ENCODE results near the gene RGSL1.
A peak's percentile ranks its signal among the peaks of the same experiment; 100 is the strongest.
"Not testable (repeated sequence)": the region's sequence is repeated elsewhere in the genome, so short reads cannot be mapped to it uniquely, and the experiment has no call there.

Gene RGSL1

DNA sequence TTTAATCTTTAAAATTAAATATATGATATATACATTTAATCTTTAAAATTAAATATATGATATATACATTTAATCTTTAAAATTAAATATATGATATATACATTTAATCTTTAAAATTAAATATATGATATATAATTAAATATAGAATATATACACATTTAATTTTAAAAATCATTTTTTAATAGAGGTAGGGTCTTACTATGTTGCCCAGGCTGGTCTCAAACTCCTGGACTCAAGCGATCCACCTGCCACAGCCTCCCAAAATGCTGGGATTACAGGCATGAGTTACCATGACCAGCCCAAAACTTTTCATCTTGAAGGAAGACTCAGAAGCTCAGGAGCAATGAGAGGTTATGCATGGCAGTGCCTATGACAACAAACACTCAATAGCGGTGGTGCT lies 2.8 kb upstream of the RGSL1 start:
- DNase-seq, result not testable (repeated sequence)

DNA sequence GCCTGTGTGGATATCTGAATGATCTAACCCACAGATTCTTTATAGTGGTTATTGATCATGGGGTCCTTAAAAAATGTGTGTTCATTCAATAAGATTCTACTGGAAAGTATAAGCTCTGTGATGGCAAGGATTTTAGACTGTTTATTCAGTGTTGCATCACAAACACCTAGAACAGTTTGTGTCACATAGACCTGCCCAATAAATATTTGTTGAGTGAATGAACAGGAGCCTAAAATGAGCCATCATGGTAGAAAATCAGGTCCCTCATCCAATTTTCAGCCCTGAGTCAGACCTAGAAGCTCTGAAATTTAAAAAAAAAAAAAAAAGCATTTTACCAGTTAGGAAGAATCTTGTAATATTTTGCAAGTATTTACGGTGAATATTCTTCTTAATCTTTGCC lies 2.3 kb upstream of the RGSL1 start:
- no peak for DNase-seq

DNA sequence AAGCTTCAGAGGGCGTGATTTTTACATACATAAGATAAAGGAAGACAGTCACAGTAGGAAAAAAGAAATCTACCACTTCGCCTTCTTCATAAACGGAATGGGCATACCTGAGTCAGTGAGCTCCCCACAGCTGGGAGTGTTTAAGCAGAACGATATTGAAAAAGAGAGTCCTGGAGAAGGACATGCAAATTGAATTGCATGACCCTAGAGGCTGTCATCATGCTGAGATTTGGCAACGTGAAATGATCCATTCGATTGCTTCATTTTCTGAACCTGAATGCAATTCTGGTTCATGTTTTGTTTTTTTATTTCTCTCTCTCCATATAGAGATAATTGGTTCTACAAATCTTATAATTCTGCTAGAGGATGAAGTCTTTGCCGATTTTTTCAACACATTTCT lies 3.7 kb downstream of the RGSL1 start:
- DNase-seq, result no peak

DNA sequence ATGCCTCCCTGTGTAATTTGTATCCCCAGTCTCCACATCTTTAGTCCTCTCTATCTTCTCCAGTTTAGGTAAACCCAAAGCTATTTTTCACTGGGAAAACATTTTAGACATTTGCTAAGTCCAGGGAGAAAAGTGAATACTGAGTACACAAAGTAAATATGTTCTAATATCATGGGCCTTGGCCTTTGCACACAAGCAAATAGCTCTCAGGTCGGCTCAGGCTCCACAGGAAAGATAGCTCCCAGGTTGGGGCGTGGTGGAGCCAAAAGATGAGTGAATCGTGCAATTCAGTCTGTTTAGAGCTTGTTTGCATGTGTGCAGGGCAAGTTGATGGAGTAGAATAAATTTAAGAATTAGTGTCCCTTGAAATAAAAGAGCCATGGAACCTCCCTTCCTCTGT lies 7.9 kb downstream of the RGSL1 start:
- no peak for DNase-seq

DNA sequence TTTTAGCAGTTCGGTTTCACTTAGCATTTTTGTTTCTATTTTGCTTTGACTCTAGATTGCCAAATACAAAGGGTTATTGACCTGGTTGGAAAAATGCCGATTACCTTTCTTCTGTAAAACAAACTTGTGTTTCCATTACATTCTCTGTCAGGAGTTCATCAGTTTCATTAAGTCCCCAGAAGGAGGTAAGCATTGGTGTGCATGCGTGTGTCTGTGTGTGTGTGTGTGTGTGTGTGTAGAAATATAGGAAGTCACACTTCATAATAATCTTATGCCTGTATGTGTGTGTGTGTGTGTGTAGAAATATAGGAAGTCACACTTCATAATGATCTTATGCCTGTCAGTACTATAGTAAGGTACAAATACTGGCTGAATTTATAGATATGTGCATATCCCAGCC lies 10.0 kb downstream of the RGSL1 start:
- DNase-seq, result no peak

DNA sequence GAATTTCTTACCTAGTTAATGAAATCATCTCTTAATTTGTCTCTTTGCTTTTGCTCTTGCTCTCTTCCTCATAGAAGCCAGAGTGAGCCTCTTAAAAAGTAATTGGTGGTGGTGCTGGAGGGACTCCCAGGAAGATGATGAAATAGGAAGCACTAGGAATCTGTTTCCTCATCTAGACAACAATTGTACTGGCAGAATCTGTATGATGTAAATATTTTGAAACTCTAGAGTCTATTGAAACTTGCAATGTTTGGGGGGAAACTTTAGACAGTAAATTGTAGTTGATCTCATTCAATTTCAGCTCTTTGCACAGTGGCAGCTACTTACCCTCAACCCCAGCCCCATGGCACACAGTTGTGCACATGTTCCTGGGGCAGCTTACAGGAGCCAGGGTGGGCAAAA lies 10.6 kb downstream of the RGSL1 start:
- DNase-seq, result no peak

DNA sequence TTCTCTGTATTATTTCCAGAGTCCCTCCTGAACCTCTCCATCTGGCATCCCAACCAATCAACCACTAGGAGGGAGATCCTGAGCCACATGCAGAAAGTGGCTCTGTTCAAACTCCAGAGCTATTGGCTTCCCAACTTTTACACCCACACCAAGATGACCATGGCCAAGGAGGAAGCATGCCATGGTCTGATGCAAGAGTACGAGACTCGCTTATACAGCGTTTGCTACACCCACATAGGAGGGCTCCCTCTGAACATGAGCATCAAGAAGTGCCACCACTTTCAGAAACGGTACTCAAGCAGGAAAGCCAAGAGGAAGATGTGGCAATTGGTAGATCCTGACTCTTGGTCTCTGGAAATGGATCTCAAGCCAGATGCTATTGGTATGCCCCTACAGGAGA lies 23.6 kb downstream of the RGSL1 start:
- DNase-seq, result no peak

DNA sequence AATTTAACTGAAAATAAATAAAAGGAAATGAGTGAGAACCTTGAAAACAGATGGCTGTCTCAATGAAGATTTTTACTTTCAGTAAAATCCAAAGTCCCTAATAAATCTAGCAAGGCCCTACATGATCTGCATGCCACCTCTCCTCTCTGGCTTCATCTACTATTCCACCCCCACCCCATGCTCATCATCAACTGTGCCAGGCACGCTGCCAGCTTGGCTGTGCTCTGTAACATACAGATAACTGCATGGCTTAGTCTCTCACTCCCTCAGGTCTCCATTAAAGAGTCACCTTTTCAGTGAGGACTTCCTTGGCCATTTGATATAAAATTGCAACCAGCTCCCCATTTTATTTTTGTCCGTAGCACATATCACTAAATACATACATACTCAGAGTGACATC lies 26.7 kb downstream of the RGSL1 start:
- DNase-seq, result no peak

DNA sequence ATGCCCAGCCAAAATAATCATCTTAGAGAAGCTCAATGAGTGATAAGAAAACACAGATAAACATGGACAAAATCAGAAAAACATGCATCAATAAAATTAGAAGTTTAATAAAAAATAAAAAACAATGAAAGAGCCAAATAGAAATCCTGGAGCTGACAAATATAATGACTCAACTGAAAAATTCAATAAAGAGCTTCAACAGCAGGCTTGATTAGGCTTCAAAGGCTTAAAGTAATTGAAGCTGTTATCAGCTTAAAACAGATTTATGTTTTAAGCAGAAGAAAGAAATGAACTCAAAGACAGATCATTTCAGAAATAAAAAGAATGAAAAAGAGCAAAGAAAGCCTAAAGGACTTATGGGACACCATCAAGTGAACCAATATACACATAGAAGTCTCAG lies 28.3 kb downstream of the RGSL1 start:
- DNase-seq, result no peak

DNA sequence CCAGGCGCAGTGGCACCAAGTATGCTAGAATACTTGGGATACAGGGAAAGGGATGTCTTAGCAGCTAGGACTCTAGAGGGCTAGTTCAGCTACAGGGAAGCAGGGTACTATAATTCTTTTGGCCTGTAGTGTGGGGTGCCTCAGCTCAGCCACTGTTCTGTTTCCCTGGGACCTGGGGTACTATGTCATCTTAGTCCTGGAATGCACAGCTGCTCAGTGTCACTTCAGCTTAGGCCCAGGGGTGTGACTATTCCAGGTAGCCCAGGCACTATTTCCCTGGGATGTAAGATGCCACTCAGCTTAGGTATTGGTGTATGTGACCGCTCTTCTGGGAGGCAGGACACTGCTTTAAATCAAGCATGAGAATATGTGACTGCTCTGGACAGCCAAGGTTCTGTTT lies 34.1 kb downstream of the RGSL1 start:
- no peak for DNase-seq

DNA sequence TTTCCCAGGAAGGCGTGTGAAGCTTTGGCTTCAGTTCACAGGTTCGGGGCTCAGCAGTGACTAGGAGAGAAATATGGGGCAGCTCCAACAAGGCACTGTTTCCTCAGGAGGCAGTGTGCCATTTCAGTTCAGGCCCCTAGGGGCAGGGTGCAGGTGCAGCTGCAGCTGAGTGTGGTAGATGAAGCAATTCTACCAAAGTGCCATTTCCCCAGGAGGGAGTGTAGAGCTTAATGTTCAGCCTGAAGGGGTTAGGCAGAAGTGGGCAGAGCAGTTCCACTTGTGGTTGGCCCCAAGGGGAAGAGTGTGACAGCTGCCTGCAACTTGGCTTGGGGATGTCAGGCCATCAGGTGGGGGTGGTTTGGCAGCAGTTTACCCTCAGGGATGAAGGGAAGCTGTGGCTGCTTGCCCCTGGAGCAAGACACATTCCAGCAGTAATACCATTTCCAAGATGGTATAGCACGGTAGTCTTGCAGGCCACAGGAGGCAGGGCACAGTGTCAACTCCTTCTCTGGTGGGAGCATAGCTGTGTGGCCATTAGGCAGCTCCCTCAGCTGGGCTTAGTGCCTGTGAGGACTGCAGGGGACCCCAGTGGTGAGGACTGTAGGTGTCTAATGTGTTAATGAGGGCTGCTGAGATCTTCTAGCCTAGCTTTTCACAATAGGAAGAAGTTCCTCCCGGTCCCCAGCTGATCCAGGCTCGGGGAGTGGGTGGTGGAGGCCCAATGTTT lies 34.7 kb downstream of the RGSL1 start:
- peak; percentile 43 for DNase-seq

DNA sequence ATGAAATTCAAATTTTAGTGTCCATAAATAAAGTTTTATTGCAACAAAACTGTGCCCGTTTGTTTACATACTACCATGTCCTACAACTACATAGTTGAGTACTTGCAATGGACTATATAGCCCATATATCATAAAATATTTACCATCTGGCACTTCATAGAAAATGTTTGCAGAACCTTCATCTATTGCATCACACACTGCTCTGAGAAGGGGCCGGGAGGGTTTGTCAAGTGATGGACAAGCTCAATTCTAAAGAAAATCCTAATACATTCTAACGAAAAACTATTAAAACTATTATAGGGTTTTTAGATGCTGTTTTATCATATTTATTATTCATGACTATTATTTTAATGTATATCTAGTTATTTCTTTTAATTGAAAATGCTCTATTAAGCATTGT lies 35.9 kb downstream of the RGSL1 start:
- no peak for DNase-seq

DNA sequence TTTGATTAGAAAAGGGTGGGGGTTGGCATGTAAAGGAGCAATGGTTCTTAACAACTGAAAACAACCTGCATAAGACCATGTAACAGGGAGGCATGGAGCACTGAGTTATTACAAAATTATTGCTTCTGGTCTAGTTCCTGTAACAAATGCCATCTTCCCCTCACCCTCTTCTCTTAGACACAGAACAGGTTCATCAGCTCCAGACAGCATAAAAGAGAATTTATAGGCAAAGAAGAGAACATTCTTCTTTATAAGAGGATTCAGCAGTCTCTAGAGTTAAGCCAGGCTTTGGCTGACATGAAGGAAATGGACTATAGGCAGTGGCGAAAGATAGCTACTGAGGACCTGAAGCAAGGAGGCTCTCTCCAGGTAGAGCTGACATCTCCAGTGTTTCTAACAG lies 38.9 kb downstream of the RGSL1 start:
- no peak for DNase-seq

DNA sequence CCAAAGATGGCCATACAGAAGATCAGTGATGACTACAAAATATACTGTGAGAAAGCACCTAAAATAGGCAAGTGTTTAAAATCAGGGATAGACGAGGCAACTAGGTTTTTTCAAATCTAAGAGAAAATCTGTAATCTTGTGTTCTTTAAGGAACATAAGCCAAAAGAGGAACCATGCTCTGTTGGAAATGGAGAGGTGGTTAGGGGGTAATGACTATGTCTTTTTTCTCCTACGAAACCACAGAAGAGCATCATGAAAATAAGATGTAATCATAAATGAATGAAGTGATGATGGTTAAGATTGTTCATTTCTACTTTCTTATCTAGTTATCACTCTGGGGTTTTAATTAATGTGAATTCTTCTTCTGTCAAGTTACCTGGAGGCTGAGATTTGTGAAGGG lies 43.1 kb downstream of the RGSL1 start:
- no peak for DNase-seq

DNA sequence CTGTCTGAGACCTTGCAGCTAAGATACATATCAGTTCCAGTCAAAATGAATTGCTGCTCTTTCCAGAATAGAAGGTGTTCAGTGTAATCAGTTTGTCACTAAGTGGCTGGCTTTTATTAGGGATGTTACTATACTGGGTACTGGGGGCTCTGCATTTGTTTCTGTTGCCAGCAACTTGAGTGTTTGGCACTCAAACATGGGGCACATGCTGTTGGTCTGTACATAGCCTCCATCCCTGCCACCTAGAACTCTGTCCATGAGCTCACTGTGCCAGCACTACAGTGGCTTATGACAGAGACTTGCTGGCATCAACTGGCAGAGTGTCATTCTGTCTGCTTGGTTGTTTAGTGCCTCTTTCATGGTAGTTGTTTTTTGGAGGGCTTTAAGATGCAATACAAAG lies 45.1 kb downstream of the RGSL1 start:
- DNase-seq, result no peak

DNA sequence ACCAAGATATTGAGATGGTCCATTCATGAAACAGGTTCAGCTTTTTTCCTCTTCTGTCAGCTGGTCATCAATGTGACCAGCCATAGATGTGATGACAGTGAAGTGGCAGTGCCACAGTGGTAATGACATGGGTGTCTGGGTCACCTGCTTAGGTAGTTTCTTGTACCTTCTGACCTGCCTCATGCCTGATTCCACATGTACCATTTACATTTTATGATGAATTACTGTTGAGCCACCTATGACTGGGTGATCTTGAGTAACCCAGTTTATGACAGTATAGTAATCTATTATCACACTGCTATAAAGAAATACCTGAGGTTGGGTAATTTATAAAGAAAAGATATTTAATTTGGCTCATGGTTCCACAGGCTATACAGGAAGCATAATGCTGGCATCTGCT lies 45.7 kb downstream of the RGSL1 start:
- no peak for DNase-seq

DNA sequence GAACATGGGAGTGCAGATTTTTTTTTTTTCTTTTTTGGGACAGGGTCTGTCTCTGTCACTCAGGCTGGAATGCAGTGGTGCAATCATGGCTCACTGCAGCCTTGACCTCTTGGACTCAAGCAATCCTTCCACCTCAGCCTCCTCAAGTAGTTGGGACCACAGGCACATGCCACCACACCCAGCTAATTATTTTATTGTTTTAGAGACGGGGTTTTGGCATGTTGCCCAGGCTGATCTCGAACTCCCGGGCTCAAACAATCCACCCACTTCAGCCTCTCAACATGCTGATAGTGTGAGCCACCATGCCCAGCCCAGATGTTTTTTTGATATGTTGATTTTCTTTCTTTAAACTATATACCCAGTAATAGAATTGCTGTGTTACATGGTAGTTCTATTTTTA lies 57.7 kb downstream of the RGSL1 start:
- no peak for DNase-seq

DNA sequence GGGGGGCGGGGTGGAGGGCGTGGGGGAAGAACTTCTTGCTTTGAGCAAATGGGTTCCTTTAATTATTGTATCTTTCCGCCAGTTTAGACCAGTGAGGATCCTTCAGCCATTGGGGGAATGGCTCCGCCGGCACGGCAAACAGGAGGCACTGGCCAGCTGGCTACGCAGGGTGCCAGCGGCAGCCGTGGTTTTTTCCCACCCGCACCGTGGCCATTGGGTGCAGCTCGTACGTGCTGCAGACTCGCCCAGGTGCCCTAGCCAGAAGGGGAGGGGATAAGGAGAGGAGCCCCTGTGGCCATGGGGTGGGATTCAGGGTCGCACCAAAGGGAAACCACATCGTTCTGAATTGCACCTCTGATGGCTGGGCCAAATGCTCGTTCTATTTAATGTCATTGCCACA lies 65.6 kb downstream of the RGSL1 start:
- DNase-seq, result no peak

DNA sequence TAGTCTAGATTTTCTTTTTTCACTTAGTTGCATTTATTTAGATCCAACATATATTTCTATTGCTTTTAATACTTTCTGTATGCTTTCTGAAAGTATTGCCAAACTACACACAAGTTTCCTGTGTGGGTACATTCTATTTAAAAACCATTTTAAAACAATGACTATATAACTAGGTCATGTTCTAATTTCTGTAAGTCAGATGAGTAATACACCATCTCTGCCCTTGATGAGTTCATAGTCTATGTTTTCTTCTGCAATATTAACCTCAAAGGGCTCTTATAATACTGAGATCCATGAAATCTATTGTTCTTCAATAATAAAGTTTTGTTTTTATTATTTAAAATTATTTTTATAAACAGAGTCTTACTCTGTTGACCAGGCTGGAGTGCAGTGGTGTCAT lies 70.8 kb downstream of the RGSL1 start:
- no peak for DNase-seq

DNA sequence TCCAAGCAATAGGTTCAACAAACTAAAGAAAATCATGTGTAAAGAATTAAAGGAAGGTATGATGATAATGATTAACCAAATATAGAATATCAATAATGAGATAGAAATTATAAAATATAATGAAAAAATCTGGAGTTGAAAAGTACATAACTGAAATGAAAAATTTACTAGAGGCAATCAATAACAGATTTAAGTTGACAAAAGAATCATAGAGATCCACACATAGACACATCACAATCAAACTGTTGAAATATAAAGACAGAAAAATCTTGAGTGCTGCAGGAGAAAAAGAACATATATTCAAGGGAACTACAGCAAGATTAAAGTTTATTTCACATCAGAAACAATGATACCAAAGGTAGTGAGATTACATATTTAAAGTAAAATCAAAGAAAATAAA lies 75.4 kb downstream of the RGSL1 start:
- no peak for DNase-seq

DNA sequence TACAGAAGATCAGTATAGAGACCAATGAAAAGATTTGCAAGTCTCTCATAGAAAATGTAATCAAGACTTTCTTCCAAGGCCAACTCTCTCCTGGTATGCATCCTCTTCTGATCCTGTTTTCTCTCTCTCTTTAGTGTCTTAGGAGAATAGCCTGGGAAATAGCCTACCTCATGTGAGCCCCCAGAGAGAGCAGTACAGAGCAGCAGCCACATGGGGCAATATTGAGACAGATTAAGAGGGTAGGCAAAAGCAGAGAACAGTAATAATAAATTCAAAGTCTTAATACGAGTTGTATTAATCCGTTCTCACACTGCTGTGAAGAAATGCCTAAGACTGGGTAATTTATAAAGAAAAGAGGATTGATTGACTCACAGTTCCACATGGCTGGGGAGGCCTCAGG lies 77.7 kb downstream of the RGSL1 start:
- no peak for DNase-seq

DNA sequence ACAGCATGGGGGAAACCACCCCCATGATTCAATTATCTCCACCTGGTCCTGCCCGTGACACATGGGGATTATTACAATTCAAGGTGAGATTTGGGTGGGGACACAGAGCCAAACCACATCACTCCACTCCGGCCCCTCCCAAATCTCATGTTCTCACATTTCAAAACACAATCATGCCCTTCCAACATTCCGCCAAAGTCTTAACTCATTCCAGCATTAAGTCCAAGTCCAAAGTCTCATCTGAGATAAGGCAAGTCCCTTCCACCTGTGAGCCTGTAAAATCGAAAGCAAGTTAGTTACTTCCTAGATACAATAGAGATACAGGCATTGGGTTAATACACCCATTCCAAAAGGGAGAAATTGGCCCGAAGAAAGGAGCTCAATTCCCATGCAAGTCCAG lies 78.3 kb downstream of the RGSL1 start:
- not testable (repeated sequence) for DNase-seq

DNA sequence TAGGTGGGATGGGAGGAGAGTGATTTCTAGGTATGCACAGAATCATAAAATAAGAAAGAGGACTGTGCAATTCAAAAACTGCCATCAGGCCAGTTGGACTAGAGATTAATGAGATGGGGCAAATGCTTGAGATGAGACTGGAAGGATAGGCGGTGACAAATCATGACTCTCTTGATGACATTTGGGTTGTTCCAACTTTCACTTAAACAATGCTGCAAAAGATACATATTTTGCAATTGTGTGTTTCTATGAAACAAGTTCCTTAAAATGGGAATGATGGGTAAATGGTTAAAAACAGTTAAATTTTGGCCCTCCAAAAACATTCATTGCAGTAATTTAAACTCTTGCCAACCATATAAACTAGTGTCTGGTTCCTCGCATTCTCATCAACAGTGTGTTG lies 84.0 kb downstream of the RGSL1 start:
- DNase-seq, result no peak

DNA sequence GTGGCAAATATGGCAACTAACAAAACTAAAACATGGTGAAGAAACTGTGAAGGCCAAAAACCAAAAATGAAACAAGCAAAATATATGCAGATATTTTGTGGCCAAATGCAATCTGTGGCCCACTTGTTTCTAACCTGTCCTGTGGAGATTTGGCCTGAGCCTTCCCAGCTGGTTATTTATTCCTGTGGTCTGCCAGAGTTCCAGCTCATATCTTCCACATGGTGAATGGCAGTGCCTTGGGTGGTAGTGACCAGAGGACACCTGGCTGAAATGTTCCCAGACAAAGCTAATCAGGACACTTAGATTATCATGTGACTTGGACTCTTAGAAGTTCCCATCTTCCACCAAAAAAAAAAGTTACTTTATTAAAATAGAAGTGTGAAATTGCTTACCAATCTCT lies 99.4 kb downstream of the RGSL1 start:
- DNase-seq, result no peak

DNA sequence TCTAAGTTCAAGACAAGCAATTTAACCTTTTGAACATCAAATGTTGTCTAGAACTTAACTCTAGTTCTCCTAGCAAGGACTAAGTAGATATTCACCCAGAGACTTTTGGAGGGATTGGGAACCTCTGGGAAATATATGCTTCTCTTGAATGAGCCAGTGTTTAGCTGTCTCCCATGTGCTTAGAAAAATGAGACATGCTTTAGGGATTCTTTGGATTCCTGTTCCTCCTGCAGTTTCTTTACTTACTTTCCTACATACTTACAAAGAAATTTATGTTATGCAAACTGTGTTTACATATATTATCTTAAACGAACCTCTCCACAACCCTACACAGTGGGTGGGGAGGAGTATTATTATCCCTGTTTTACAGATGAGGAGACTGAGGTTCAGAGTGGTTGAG lies 99.9 kb downstream of the RGSL1 start:
- DNase-seq, result no peak

DNA sequence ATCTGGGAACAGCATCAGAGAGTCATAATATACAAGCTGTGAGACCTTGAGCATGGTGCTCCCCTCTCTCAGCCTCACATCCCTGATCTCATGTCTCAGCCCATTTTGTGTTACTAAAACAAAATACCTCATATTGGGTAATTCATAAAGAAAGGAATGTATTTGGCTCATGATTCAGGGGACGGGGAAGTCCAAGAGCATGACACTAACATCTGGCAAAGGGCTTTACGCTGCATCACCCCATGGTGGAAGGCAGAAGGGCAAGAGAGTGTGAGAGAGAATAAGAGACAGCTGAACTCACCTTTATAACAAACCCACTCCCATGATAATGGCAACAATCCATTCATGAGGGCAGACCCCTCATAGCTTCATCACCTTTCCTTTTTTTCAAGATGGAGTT lies 102.6 kb downstream of the RGSL1 start:
- DNase-seq, result no peak

All from eye (tissue), 1 donor.